K562 (cell line): Measurements from ENCODE around the gene ADM2. TPM values are rescaled to one million over a fixed set of nuclear protein-coding genes. Genes with fewer than 3 reads are reported as not detected.

Source experiments
- ATAC-seq: fragments of 200-7000 bp; cut with Tn5 transposase; 3 replicates; pipeline ENCODE4 v1.9.1; 2020; ENCODE audit warnings: moderate library complexity
- BruUV-seq: library from RNA; stranded (reverse); fragments of 400-500 nt; replicated peaks from 2 replicates; lab custom pipeline; 2021; lab: Mats Ljungman, UMichigan
- CTCF ChIA-PET: fragments of 300-600 bp; formaldehyde crosslinking; extraction: SDS; loops from one replicate; lab custom pipeline; 2021; ENCODE audit warnings: low intra/inter-chr PET ratio; lab: Yijun Ruan, JAX
- POLR2A ChIA-PET: fragments of 300-600, 350-650 bp; sonication (Branson Sonifier 250); formaldehyde crosslinking; extraction: SDS; loops from one replicate; lab custom pipeline; 2021; ENCODE audit warnings: antibody characterized with exemption, inconsistent platforms; lab: Yijun Ruan, JAX
- DNase-seq, 4 experiments: peaks; one replicate each; pipeline versions ENCODE4 v3.0.0 to v3.0.0-alpha.2; 2011 to 2018; ENCODE audit warnings: low spot score in 3 of 4, mixed read lengths in 3 of 4; ENCODE audit errors: extremely low read depth in 1 of 4
- FAIRE-seq: peaks from 2 replicates; lab custom pipeline; 2011; peaks lifted over from hg19 to GRCh38; lab: Jason Lieb, UNC
- H2AFZ ChIP-seq: 2 replicates; pipeline ENCODE4 v1.6.0; 2011; ENCODE audit warnings: low read depth, low read length, control low read depth, inconsistent platforms
- H3K27ac ChIP-seq: fragments of 200-600 bp; 3 replicates; pipeline ENCODE4 v1.8.0; 2011; ENCODE audit warnings: low read depth, mild to moderate bottlenecking, control low read depth, inconsistent platforms, low read length, moderate library complexity, mixed read lengths; ENCODE audit errors: extremely low read depth
- H3K27me3 ChIP-seq, 2 experiments: fragments of 300-600 bp in 1 of 2; 2 replicates in 1 of 2; 3 replicates in 1 of 2; pipeline versions ENCODE4 v1.6.0 to v1.8.0; 2011; ENCODE audit warnings: inconsistent platforms in 2 of 2, low read length in 2 of 2, mild to moderate bottlenecking in 1 of 2, mixed read lengths in 1 of 2, moderate library complexity in 1 of 2; ENCODE audit not compliant: control insufficient read depth in 2 of 2, insufficient read depth in 2 of 2
- H3K36me3 ChIP-seq: fragments of 300-600 bp; 3 replicates; pipeline ENCODE4 v1.8.0; 2011; ENCODE audit warnings: mild to moderate bottlenecking, low read length, inconsistent platforms; ENCODE audit not compliant: control insufficient read depth, insufficient read depth
- H3K4me1 ChIP-seq, 2 experiments: fragments of 200-600 bp in 1 of 2; replicated peaks in 1 of 2; 2 replicates in 1 of 2; 3 replicates in 1 of 2; pipeline versions ENCODE4 v1.5.1 to v1.8.0; 2011; ENCODE audit warnings: inconsistent platforms in 2 of 2, low read length in 2 of 2, mild to moderate bottlenecking in 1 of 2, mixed read lengths in 1 of 2, moderate library complexity in 1 of 2; ENCODE audit not compliant: control insufficient read depth in 2 of 2, insufficient read depth in 2 of 2
- H3K4me2 ChIP-seq: 2 replicates; pipeline ENCODE4 v1.6.1; 2011; ENCODE audit warnings: low read length, control low read depth, inconsistent platforms, mixed read lengths; ENCODE audit not compliant: insufficient read depth
- H3K4me3 ChIP-seq: fragments of 200-600 bp; sonication (generic), shearing (Covaris generic); 2 replicates; pipeline ENCODE4 v1.5.1; 2016; ENCODE audit warnings: control low read depth, inconsistent platforms
- H3K79me2 ChIP-seq: fragments of 200-600 bp; 3 replicates; pipeline ENCODE4 v1.8.0; 2011; ENCODE audit warnings: low read length, inconsistent platforms; ENCODE audit not compliant: control insufficient read depth, insufficient read depth
- H3K9ac ChIP-seq, 2 experiments: 2 replicates each; pipeline versions ENCODE4 v1.6.0 to v1.6.1; 2011; ENCODE audit warnings: low read depth in 2 of 2, low read length in 2 of 2, control low read depth in 1 of 2, inconsistent platforms in 1 of 2, mild to moderate bottlenecking in 1 of 2, mixed read lengths in 1 of 2; ENCODE audit not compliant: insufficient read depth in 1 of 2
- H3K9me1 ChIP-seq: one replicate; pipeline ENCODE4 v1.6.0; 2011; ENCODE audit warnings: inconsistent platforms, mild to moderate bottlenecking, low read length, moderate library complexity; ENCODE audit not compliant: control insufficient read depth, insufficient read depth
- H3K9me3 ChIP-seq: replicated peaks from 2 replicates; pipeline ENCODE4 v1.5.1; 2011; ENCODE audit warnings: low read depth, low read length, inconsistent platforms; ENCODE audit not compliant: control insufficient read depth, insufficient read depth
- H4K20me1 ChIP-seq: replicated peaks from 2 replicates; pipeline ENCODE4 v1.6.1; 2011; ENCODE audit warnings: low read length, inconsistent platforms, mixed read lengths; ENCODE audit not compliant: control insufficient read depth, insufficient read depth
- HDAC3 ChIP-seq: fragments of 450-650 bp; IDR thresholded peaks from 2 replicates; pipeline ENCODE4 v1.6.1; 2018; ENCODE audit warnings: borderline replicate concordance, mild to moderate bottlenecking, moderate library complexity; ENCODE audit not compliant: partially characterized antibody
- HNRNPL ChIP-seq: fragments of 200-400 bp; formaldehyde crosslinking; IDR thresholded peaks from 2 replicates; pipeline ENCODE4 v1.6.1; 2017; ENCODE audit warnings: low read depth, mild to moderate bottlenecking, low read length
- TCF15 ChIP-seq: fragments of 250-450 bp; sonication (Bioruptor Pico); IDR thresholded peaks from 2 replicates; pipeline ENCODE4 v1.8.0; 2022; ENCODE audit warnings: moderate library complexity, mild to moderate bottlenecking, inconsistent platforms
- ZNF407 ChIP-seq: fragments of 450-650 bp; IDR thresholded peaks from 2 replicates; pipeline ENCODE4 v1.6.1; 2016; ENCODE audit warnings: low read depth
- ZNF780A ChIP-seq: fragments of 250-450 bp; sonication (Bioruptor Pico); IDR thresholded peaks from 2 replicates; pipeline ENCODE4 v1.5.0; 2021; ENCODE audit warnings: mild to moderate bottlenecking
- WGBS: fragments of 100-300 bp; shearing (Covaris generic); methylation state at CpG from one replicate; pipeline ENCODE4 v1.1.6; 2016; ENCODE audit warnings: low coverage, mixed read lengths; ENCODE audit not compliant: insufficient coverage; ENCODE audit errors: missing lambda C conversion rate; 5-methylcytosine and 5-hydroxymethylcytosine counted together
- in situ Hi-C: fragments of 300-500 bp; cut with MboI; formaldehyde crosslinking; loops from 4 replicates; pipeline ENCODE4 v1.15.0; 2018; ENCODE audit warnings: inconsistent platforms, mixed read lengths
- intact Hi-C: fragments of 100-400 bp; cut with micrococcal nuclease; formaldehyde crosslinking; loops from 2 replicates; pipeline ENCODE4 v1.14.2; 2022
- polyA plus RNA-seq, 8 experiments: library from polyadenylated mRNA; depleted of rRNA in 4 of 8; stranded (reverse) in 5 of 8; unstranded in 3 of 8; fragments of >200 nt; fragmentation: Nextera tagmentation in 2 of 8; fragmentation: Illumina TruSeq in 1 of 8; extraction: Ambion mirVana in 2 of 8; extraction: Trizol in 1 of 8; gene quantifications; 2 replicates each; pipeline versions ENCODE4 v1.2.1 to v1.2.3, GENCODE V29; 2011 to 2014; ENCODE audit warnings: inconsistent platforms in 1 of 8, missing spikeins in 1 of 8
- total RNA-seq, 7 experiments: library from RNA; depleted of rRNA in 6 of 7; stranded (reverse); fragments of >200 nt in 6 of 7; fragmentation: Illumina TruSeq in 2 of 7; extraction: Trizol in 2 of 7; gene quantifications; 2 replicates each; pipeline versions ENCODE4 v1.2.1 to v1.2.3, GENCODE V29; 2011 to 2021; ENCODE audit warnings: low replicate concordance in 1 of 7

ADM2 gene
- total and polyA plus RNA-seq, 9 of the 15 experiments (the other 6 are each of a cell fraction or from before 2014, with no cell fraction given), result 0.11 to 5.1 (median 0.38) TPM

GRCh38 chr22:50434849-50435248, 46.5 kb upstream of the ADM2 start:
- in situ Hi-C loops (no loop called here), intact Hi-C loops (no loop called here)
- Histone ChIP-seq H3K9ac (no peak overlapping the region), H3K36me3 (peaks cover 60% of the 10 kb centered on the region; the same call in 2 of the 3 replicates), H3K4me3 (no peak overlapping the region), H3K27ac (no peak overlapping the region), H3K27me3 (no peaks in the 10 kb centered on the region), H3K79me2 (no peaks in the 10 kb centered on the region), H3K9me3 (no peaks in the 10 kb centered on the region), H3K4me2 (no peak overlapping the region), H4K20me1 (no peaks in the 10 kb centered on the region), H3K9me1 (no peaks in the 10 kb centered on the region), H2AFZ (no peak overlapping the region), H3K4me1 (peaks cover 0 to 3% of the 10 kb centered on the region in 2 experiments; a peak in 1 of 5 replicates)
- no peak for DNase-seq
- TF ChIP-seq HNRNPL, result 0 out of 2 replicates have a peak, but pooled peaks have one; percentile 26
- TF ChIP-seq HDAC3, result no peak
- POLR2A ChIA-PET, result interaction anchor here (0.8 kb wide), 1 partner anchor 63 kb away, joined by 4 read pairs; no protein-coding TSS in a partner anchor
- no peak for ATAC-seq
- CTCF ChIA-PET, result no interaction called here
- no peak for FAIRE-seq
- BruUV-seq, result no TSS peak
- 98% methylated on average over 11 of the region's 24 CpGs for WGBS

- in situ Hi-C loops, result no loop called here
- CTCF ChIA-PET, result no interaction called here
- FAIRE-seq, result no peak
- POLR2A ChIA-PET, result interaction anchor here (0.8 to 0.9 kb wide), 2 partner anchors 14 to 62 kb away, joined by 4 to 5 read pairs; no protein-coding TSS in a partner anchor
- Histone ChIP-seq H3K27ac (no peak overlapping the region), H3K36me3 (peaks cover 60% of the 10 kb centered on the region; the same call in 2 of the 3 replicates), H4K20me1 (no peaks in the 10 kb centered on the region), H3K27me3 (no peaks in the 10 kb centered on the region), H3K4me3 (no peak overlapping the region), H3K9me3 (no peaks in the 10 kb centered on the region), H3K9ac (no peak overlapping the region), H2AFZ (no peak overlapping the region), H3K9me1 (no peaks in the 10 kb centered on the region), H3K79me2 (no peaks in the 10 kb centered on the region), H3K4me1 (peaks cover 0 to 5% of the 10 kb centered on the region in 2 experiments; a peak in 1 of 5 replicates), H3K4me2 (no peak overlapping the region)
- no peak for DNase-seq
- 93% methylated on average over 8 of the region's 20 CpGs for WGBS
- intact Hi-C loops, result no loop called here
- ATAC-seq, result no peak
- no TSS peak for BruUV-seq
- TF ChIP-seq ZNF780A (CRISPR knock-in tag) (no peak), TCF15 (no peak), ZNF407 (no peak)
These were observed 45.9 kb upstream of the ADM2 start for GRCh38 chr22:50435291-50436014.
